GM18517 (cell line): ENCODE data around the gene ZNF697.

Source experiments
- ATAC-seq: cut with Tn5 transposase; IDR thresholded peaks from one replicate; pipeline ENCODE4 v1.9.1; 2021; ENCODE audit warnings: mild to moderate bottlenecking, moderate library complexity; ENCODE audit not compliant: unreplicated experiment

The ZNF697 gene

GRCh38 chr1:119664067-119664466 lies 16.0 kb upstream of the ZNF697 start:
- ATAC-seq: no peak

- ATAC-seq: peak; percentile 65
Observed at GRCh38 chr1:119662034-119662437, 14.0 kb upstream of the ZNF697 start.

- peak; percentile 70 for ATAC-seq
Observed at GRCh38 chr1:119660253-119661083, 12.4 kb upstream of the ZNF697 start.

GRCh38 chr1:119659628-119660027 lies 11.6 kb upstream of the ZNF697 start:
- no peak for ATAC-seq

GRCh38 chr1:119656410-119656955 lies 8.4 kb upstream of the ZNF697 start:
- ATAC-seq: peak; percentile 61

GRCh38 chr1:119655154-119655553 lies 7.1 kb upstream of the ZNF697 start:
- no peak for ATAC-seq

- no peak for ATAC-seq
Observed at GRCh38 chr1:119653839-119654170, 5.7 kb upstream of the ZNF697 start.

- no peak for ATAC-seq
Observed at GRCh38 chr1:119653135-119653838, 5.2 kb upstream of the ZNF697 start.

- ATAC-seq: no peak
Observed at GRCh38 chr1:119652587-119652986, 4.5 kb upstream of the ZNF697 start.

GRCh38 chr1:119651641-119652040 lies 3.6 kb upstream of the ZNF697 start:
- ATAC-seq: no peak

GRCh38 chr1:119651133-119651532 lies 3.1 kb upstream of the ZNF697 start:
- ATAC-seq: no peak

- ATAC-seq: no peak
Observed at GRCh38 chr1:119648620-119649004, 546 bp upstream of the ZNF697 start.

- no peak for ATAC-seq
Observed at GRCh38 chr1:119647228-119647733, 785 bp downstream of the ZNF697 start.

GRCh38 chr1:119646521-119647227 lies 1.4 kb downstream of the ZNF697 start:
- ATAC-seq: no peak

- no peak for ATAC-seq
Observed at GRCh38 chr1:119639109-119639508, 9.0 kb downstream of the ZNF697 start.

- no peak for ATAC-seq
Observed at GRCh38 chr1:119637710-119638109, 10.4 kb downstream of the ZNF697 start.

GRCh38 chr1:119636491-119637089 lies 11.5 kb downstream of the ZNF697 start:
- ATAC-seq: no peak

GRCh38 chr1:119635811-119636390 lies 12.2 kb downstream of the ZNF697 start:
- ATAC-seq: no peak

GRCh38 chr1:119634016-119634415 lies 14.1 kb downstream of the ZNF697 start:
- ATAC-seq: no peak

GRCh38 chr1:119633575-119633974 lies 14.5 kb downstream of the ZNF697 start:
- ATAC-seq: no peak

- ATAC-seq: no peak
Observed at GRCh38 chr1:119632841-119633240, 15.2 kb downstream of the ZNF697 start.
